ENCODE results near the gene WRNIP1.

Gene WRNIP1

DNA sequence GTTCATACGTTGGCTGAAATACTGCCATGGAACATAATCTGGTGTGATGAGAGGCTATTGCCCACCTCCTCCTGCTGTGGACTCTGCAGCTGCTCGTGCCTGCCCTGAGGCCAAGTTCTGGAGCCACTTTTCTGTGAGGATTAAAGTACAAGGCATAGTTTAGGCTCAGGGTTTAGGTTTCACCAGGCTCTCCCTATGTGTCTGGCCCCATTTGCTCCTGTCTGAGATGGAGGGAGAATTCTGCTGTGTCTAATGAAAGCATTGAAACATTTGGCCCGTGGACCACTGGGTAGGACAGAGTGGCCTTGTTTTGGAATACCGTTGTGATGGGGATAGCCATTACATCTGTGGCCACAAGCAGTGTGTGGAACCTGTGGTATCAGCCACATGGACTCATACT, 5.9 kb downstream of the WRNIP1 start:
- no peak overlapping the region for H3K4me3 ChIP-seq (replicated peaks; ENCODE audit: low read depth, low read length)
- TF ChIP-seq, protein P1, sequence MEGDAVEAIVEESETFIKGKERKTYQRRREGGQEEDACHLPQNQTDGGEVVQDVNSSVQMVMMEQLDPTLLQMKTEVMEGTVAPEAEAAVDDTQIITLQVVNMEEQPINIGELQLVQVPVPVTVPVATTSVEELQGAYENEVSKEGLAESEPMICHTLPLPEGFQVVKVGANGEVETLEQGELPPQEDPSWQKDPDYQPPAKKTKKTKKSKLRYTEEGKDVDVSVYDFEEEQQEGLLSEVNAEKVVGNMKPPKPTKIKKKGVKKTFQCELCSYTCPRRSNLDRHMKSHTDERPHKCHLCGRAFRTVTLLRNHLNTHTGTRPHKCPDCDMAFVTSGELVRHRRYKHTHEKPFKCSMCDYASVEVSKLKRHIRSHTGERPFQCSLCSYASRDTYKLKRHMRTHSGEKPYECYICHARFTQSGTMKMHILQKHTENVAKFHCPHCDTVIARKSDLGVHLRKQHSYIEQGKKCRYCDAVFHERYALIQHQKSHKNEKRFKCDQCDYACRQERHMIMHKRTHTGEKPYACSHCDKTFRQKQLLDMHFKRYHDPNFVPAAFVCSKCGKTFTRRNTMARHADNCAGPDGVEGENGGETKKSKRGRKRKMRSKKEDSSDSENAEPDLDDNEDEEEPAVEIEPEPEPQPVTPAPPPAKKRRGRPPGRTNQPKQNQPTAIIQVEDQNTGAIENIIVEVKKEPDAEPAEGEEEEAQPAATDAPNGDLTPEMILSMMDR (IDR thresholded peaks at IDR 0.05; ENCODE audit: low read depth, low read length, missing control alignments): no peak
- no peak for DNase-seq (ENCODE audit: extremely low read depth, low read depth)

- DNase-seq (ENCODE audit: extremely low read depth, low read depth): no peak
- TF ChIP-seq, protein P1 (IDR thresholded peaks at IDR 0.05; ENCODE audit: low read depth, low read length, missing control alignments): no peak
- H3K4me3 ChIP-seq (replicated peaks; ENCODE audit: low read depth, low read length): no peak overlapping the region
These were observed 7.6 kb downstream of the WRNIP1 start for GRCh38 chr6:2772840-2773239.

DNA sequence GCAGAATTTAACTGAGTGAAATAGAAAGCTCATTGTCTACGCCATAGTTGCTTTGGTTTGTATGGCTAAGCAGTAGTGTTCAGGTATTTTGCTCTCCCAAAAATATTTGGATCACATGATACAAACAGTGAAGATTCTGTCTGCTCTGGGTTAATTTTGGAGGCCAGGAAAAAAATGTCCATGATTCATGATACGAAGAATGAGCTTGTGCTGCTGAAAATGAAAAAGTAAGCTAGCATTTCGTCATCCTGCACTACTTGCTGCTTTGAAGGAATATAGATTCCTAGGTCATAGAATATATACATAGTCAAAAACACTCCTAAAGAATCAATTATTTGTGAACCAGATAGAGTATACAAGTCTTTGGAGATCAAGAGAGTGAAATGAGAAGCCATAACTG, 8.3 kb downstream of the WRNIP1 start:
- TF ChIP-seq, protein P1 (IDR thresholded peaks at IDR 0.05; ENCODE audit: low read depth, low read length, missing control alignments): no peak
- no peak for DNase-seq (ENCODE audit: extremely low read depth, low read depth)
- no peak overlapping the region for H3K4me3 ChIP-seq (replicated peaks; ENCODE audit: low read depth, low read length)

DNA sequence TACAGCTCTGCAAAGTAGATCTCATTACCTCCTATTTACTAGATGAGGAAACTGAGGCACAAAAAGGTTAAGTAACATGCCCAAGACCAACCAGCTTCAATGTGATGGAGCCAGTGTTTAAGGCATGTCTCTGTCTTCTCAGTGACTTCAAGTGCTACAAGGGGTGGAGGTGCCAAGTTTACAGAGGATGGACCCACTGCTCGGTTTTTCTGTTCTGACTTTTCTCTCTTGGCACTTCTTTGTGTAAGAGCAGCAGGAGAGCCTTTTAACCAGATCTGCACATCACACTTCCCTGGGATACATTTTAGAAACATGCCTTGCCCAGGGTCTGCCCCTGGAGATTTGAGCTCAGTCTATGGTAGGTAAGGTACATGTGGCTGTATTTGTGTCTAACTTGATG, 9.8 kb downstream of the WRNIP1 start:
- H3K4me3 ChIP-seq (replicated peaks; ENCODE audit: low read depth, low read length): no peak overlapping the region
- TF ChIP-seq, protein P1 (IDR thresholded peaks at IDR 0.05; ENCODE audit: low read depth, low read length, missing control alignments): no peak
- no peak for DNase-seq (ENCODE audit: extremely low read depth, low read depth)

GRCh38 chr6:2777249-2777648, 12.1 kb downstream of the WRNIP1 start:
- DNase-seq (ENCODE audit: extremely low read depth, low read depth): no peak
- no peak overlapping the region for H3K4me3 ChIP-seq (replicated peaks; ENCODE audit: low read depth, low read length)
- TF ChIP-seq, protein P1 (IDR thresholded peaks at IDR 0.05; ENCODE audit: low read depth, low read length, missing control alignments): no peak

GRCh38 chr6:2780102-2780737, 15.0 kb downstream of the WRNIP1 start:
- no peak for DNase-seq (ENCODE audit: extremely low read depth, low read depth)

More at GRCh38 chr6:2780102-2780737, 15.0 kb downstream of the WRNIP1 start:
- TF ChIP-seq, protein P1 (IDR thresholded peaks at IDR 0.05; ENCODE audit: low read depth, low read length, missing control alignments): no peak
- no peak overlapping the region for H3K4me3 ChIP-seq (replicated peaks; ENCODE audit: low read depth, low read length)
